HG03460 (cell line): Measurements from ENCODE around the gene EPOP.
A peak's percentile ranks its signal among the peaks of the same experiment; 100 is the strongest.

Experiments
- ATAC-seq: cut with Tn5 transposase; IDR thresholded peaks from one replicate; pipeline ENCODE4 v1.9.1; 2021; ENCODE audit not compliant: unreplicated experiment

The EPOP gene

GRCh38 chr17:38674014-38674748 lies 576 bp downstream of the EPOP start:
- peak; percentile 9 for ATAC-seq

DNA sequence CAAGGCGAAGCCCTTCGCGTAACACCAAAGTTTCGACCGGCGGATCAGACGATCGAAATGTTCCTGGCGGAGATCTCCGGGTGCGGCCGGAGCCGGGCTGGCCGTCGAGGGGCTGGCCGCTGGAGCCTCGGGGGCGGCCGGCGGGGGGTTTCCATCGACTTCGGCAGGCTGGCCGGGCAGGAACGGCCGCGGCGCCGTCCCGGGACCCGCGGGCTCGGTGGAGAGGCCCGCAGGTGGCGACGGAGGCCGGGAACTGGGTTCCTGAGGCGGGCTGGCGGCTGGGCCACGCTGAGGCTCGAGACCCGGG lies 1.1 kb downstream of the EPOP start:
- no peak for ATAC-seq

DNA sequence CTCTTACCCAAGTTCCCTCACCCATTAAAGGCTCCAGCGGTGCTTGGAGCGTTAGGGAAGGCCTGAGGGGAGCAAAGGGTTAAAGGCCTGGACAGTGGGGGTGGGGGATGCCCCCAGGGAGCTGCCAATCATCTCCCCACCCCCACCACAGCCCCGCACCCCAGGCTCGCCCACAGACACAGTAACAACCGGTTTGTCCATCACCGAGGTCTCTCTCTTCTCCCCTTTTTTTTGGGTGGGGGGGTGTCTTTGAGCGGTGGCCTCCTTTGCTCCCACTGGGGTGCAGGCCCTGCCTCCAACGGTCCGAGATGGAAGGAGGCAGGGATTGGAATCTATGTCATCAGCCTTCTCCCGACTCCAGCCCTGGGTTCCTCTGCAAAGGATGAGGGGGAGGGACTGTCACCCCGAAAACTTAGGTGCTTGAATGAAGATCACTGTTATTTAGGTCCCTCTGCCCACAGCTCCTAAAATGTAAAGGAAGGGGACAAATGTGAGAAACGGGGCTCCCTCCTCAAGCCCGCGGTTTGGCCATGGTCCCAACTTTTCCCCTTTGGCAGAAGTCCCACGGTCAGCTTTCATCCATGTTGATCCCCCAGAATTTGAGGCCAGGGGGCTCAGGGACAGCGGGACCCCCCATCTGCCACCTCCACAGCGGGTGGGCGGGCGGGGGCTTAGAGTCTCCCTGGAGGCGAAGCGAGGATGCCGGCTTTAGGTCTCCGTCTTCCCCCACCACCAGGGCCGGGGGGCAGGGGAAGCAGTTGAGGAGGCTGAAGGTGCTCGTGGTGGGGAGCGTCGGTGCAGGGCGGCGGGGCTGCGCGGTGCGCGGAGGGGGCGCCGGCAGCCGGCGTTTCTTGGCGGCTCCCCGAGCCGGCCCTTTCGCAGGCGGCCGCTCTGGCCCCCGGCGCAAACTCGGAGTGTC lies 1.7 kb downstream of the EPOP start:
- ATAC-seq = no peak

DNA sequence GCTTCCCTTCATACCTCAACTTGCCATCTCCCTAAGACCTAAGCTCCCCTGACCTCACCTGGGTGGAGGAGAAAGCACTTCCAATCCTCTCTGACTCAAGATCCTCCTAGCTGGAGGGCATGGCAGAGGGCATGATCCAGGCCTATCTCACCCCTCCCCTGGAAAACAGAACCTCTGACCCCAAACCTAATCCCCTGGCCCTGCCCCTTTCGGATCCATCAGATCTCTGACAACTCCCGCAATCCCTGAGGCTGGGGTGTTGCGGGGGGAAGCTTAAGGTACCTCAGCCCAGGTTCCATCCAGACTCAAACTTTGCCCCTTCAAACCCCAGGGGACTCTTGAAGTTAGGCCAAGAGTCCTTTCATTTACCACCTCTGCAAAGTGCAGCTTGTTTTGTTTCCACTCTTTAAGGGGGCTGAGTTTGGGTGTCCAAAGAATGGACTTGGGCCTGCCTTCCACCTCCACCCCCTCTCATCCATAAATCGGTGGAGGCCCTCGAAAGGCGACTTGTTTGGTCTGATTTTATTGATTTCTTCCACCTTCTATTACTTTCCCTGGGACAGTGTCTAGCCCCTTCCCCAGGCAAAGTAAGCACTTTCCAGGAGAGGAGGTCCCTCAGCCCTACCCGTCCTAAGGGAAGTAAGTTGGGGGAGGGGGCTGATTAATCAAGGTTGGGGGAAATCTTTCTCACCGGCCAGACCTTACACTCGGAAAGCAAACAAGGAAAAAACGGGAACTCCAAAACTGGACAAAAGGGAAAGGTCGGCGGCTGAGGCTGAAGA lies 2.6 kb downstream of the EPOP start:
- ATAC-seq = no peak

GRCh38 chr17:38669520-38669919 lies 5.2 kb downstream of the EPOP start:
- no peak for ATAC-seq

- no peak for ATAC-seq
These were observed 7.0 kb downstream of the EPOP start for GRCh38 chr17:38667787-38668122.

- no peak for ATAC-seq
These were observed 7.5 kb downstream of the EPOP start for GRCh38 chr17:38667099-38667786.

DNA sequence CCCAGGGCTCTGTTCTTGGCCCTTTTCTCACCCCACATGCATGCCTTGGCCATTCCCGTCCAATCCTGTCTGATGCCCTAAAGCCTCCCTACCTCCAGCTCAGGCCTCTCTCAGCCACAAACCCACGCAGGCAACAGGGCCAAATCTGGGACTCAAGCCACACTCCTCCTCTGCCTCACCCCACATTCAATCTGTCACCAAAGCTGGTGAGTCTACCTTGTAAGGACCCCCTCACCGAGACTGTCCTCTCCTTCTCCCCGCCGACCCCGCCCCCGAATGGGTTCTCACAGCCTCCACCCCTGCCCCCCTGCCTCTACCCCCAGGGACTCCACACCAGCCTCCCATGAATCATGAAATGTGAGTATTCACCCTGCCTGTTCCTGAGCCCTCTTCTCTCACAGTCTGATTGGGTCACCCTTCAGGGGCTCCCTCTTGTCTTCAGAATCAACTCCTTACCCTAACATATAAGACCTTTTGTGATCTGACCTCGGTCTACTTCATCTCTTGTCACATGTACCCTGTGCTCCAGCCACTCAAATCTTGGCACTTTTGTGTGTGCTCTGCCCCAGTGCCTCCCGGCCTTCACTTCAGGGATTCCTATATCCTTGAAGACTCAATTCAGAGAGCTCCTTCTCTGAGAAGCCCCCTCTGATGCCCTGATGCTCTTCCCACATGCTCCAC lies 10.7 kb downstream of the EPOP start:
- ATAC-seq = no peak

DNA sequence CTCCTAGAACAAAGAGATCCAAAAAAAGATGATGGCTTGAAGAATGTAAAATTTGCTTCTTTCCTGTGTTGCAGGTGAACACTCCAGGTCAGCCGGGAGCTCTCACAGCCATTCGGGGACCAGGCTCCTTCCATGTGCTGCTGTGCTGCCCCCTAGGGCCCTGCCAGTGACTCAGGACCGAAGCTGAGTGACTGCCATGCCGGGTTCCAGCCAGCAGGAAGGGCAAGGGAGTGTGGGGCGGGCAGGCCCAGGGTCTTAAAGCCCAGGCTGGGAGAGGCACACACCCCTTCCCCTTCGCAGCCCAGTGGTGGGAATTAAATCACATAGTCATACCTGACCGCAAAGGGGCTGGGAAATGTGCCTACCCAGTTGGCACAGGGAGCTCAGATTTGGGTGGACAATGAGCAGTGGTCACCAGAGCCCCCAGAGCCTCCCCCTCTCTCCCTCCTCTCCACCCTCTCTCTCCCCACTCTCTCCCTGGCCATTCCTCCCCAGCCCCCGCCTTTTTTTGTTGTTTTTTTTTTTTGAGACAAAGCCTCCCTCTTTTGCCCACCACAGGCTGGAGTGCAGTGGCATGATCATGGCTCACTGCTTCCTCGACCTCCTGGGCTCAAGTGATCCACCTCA lies 11.5 kb downstream of the EPOP start:
- ATAC-seq = no peak

DNA sequence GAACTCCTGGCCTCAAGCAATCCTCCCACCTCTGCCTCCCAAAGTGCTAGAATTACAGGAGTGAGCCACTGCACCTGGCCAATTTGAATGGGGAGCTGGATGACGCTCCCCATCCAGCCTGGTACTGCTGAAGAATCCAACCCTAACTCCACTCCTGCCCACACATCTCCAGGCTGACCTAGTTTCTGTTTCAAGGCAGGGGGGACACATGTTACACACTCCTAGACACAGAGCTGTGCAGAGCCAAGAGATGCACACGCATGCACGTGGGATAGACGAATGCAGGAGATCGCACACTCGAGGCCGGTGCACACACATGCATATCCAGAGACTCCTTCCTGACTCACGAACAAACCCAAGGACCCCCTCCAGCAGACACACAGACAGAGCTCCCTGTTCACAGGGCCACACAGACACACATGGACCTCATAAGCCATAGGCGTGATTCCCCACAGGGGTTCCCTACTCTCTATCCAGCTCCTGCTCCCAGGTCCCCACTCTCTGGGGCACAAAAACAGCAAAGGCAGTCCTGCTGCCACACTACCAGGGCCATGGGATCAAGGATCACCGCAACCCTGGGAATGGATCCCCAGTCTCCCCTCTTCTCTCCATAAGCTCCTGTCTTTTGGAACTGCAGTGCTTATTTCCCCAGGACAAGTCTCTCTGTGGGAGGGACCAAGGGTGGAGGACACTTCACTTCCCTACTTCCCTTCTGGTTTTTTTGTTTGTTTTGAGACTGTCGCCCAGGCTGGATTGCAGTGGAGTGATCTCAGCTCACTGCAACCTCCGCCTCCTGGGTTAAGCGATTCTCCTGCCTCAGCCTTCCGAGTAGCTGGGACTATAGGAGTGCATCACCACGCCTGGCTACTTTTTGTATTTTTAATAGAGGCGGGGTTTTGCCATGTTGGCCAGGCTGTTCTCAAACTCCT lies 14.4 kb downstream of the EPOP start:
- no peak for ATAC-seq

- no peak for ATAC-seq
These were observed 15.3 kb downstream of the EPOP start for GRCh38 chr17:38659415-38659814.

- no peak for ATAC-seq
These were observed 15.9 kb downstream of the EPOP start for GRCh38 chr17:38658741-38659345.

- ATAC-seq = no peak
These were observed 16.7 kb downstream of the EPOP start for GRCh38 chr17:38657824-38658740.

- no peak for ATAC-seq
These were observed 17.6 kb downstream of the EPOP start for GRCh38 chr17:38656959-38657823.

DNA sequence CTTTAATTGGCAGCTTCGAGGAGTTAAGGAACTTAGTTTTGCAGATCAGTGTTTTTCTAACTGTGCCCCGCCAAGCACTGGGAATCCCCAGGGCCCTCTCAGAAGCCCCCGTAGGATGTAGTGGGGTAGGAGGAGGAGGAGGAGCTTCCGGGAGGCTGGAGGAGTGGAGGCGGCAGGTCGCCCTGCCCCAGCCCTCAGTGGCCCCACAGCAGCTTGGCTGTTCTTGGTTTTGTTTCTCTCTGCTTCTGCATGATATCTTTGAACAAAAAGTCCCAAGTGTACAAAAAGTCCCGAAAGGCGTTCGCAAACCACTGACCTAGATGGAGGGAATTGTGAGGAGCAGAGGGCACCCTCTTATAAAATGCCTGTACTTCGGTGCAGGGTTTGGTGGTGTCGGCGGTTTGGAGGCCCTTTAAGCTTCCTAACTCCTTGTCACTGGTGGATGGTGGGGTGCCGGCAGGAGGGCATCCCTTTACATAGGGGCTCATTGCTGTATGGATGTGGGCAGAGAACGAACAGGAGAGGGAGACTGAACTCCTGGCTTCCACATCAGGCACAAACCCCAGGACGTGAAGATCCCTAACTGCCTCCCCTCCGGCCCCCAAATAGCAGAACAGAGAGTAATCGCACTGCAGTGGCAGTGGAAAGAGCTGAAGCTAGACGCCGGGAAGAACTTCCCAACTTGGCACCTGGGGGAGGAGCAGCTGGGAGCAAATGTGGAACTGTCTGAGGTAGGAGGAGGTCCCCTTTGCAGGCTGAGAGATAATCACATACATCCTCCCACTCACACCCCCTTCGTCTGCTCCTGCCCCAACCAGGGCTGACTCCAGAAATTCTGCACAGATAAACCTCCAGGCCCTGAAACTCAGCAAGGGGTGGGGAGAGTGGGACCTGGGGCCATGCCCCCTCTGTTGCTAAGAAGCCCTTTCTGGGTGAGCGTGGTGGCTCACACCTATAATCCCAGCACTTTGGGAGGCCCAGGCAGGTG lies 20.1 kb downstream of the EPOP start:
- no peak for ATAC-seq
